Upper lobe of left lung (tissue), 4 donors: Measurements from ENCODE around the gene LINGO1.

Source experiments
- CTCF ChIP-seq, 6 experiments: fragments of 450-650 bp in 4 of 6; fragments of 200-600 bp in 2 of 6; sonication (generic) in 2 of 6; IDR thresholded peaks; one replicate each; pipeline ENCODE4 v1.5.1; 2016 to 2019; ENCODE audit warnings: antibody characterized with exemption in 6 of 6
- POLR2A ChIP-seq, 4 donors: fragments of 450-650 bp; IDR thresholded peaks; one replicate each; pipeline ENCODE4 v1.5.1; 2016 to 2017; ENCODE audit warnings: antibody characterized with exemption in 4 of 4, mild to moderate bottlenecking in 2 of 4

- TF ChIP-seq POLR2A (IDR thresholded peaks at IDR 0.05), result no peak
- no peak for TF ChIP-seq CTCF (IDR thresholded peaks at IDR 0.05)
Measured at GRCh38 chr15:77579498-77580188, 53.1 kb downstream of the LINGO1 start.
